GM12878 (cell line): ENCODE data around the gene DNAJB5. TPM values are rescaled to one million over a fixed set of nuclear protein-coding genes. Genes with fewer than 3 reads are reported as not detected.

Source experiments
- ATAC-seq: fragments of 200-7000 bp; cut with Tn5 transposase; 3 replicates; pipeline ENCODE4 v1.9.1; 2020; ENCODE audit warnings: mild to moderate bottlenecking, moderate library complexity
- BruUV-seq: library from RNA; stranded (reverse); fragments of 400-500 nt; replicated peaks from 2 replicates; lab custom pipeline; 2021; lab: Mats Ljungman, UMichigan
- CTCF ChIA-PET: fragments of 300-600 bp; sonication (Branson Sonifier 250); formaldehyde crosslinking; extraction: SDS; loops from one replicate; lab custom pipeline; 2021; ENCODE audit warnings: inconsistent platforms; lab: Yijun Ruan, JAX
- POLR2A ChIA-PET: fragments of 350-600 bp; formaldehyde crosslinking; extraction: SDS; loops from one replicate; lab custom pipeline; 2021; ENCODE audit warnings: inconsistent platforms; lab: Charles Lee
- RAD21 ChIA-PET: fragments of 300-600 bp; sonication (Branson Sonifier 250); formaldehyde crosslinking; loops from one replicate; lab custom pipeline; 2023; ENCODE audit warnings: antibody characterized with exemption; ENCODE audit not compliant: unreplicated experiment; lab: Charles Lee
- SMC1A ChIA-PET: fragments of 300-600 bp; sonication (Branson Sonifier 250); formaldehyde crosslinking; loops from one replicate; lab custom pipeline; 2023; ENCODE audit not compliant: unreplicated experiment, uncharacterized antibody; lab: Charles Lee
- DNase-seq: peaks from one replicate; pipeline ENCODE4 v3.0.0-alpha.2; 2011; ENCODE audit warnings: low read depth, low spot score
- FAIRE-seq: peaks from 3 replicates; lab custom pipeline; 2011; peaks lifted over from hg19 to GRCh38; lab: Jason Lieb, UNC
- H2AFZ ChIP-seq: 2 replicates; pipeline ENCODE4 v1.6.0; 2011; ENCODE audit warnings: low read depth, low read length, control low read depth; ENCODE audit not compliant: control insufficient read depth
- H3K27ac ChIP-seq: 2 replicates; pipeline ENCODE4 v1.5.1; 2011; ENCODE audit warnings: control low read depth; ENCODE audit not compliant: control insufficient read depth, insufficient read depth
- H3K27me3 ChIP-seq, 2 experiments: replicated peaks in 1 of 2; 2 replicates each; pipeline versions ENCODE4 v1.6.0 to v1.6.1; 2011; ENCODE audit warnings: low read length in 1 of 2; ENCODE audit not compliant: control insufficient read depth in 2 of 2, insufficient read depth in 2 of 2
- H3K36me3 ChIP-seq, 2 experiments: 2 replicates each; pipeline ENCODE4 v1.5.1; 2011; ENCODE audit warnings: low read length in 1 of 2; ENCODE audit not compliant: control insufficient read depth in 2 of 2, insufficient read depth in 2 of 2
- H3K4me1 ChIP-seq: 2 replicates; pipeline ENCODE4 v1.6.1; 2011; ENCODE audit warnings: mild to moderate bottlenecking, low read length, moderate library complexity, mixed read lengths; ENCODE audit not compliant: control insufficient read depth, insufficient read depth
- H3K4me2 ChIP-seq: 2 replicates; pipeline ENCODE4 v1.6.0; 2011; ENCODE audit warnings: control low read depth; ENCODE audit not compliant: control insufficient read depth, insufficient read depth
- H3K4me3 ChIP-seq: fragments of 200-600 bp; sonication (generic); 2 replicates; pipeline ENCODE4 v1.5.1; 2016
- H3K79me2 ChIP-seq: 2 replicates; pipeline ENCODE4 v1.6.0; 2011; ENCODE audit warnings: low read length; ENCODE audit not compliant: control insufficient read depth, insufficient read depth
- H3K9ac ChIP-seq: 2 replicates; pipeline ENCODE4 v1.8.0; 2011; ENCODE audit warnings: low read length, control low read depth, mixed read lengths; ENCODE audit not compliant: control insufficient read depth, insufficient read depth
- H3K9me3 ChIP-seq: replicated peaks from 3 replicates; pipeline ENCODE4 v1.5.1; 2011; ENCODE audit warnings: mild to moderate bottlenecking, low read length; ENCODE audit not compliant: control insufficient read depth, insufficient read depth
- H4K20me1 ChIP-seq: 2 replicates; pipeline ENCODE4 v1.6.0; 2011; ENCODE audit not compliant: control insufficient read depth, insufficient read depth
- BHLHE40 ChIP-seq, 2 experiments: fragments of 450-650 bp in 1 of 2; IDR thresholded peaks; 2 replicates each; pipeline ENCODE4 v1.6.1; 2011 to 2017; ENCODE audit warnings: low read depth in 2 of 2, borderline replicate concordance in 1 of 2, improper control_type of control experiment in 1 of 2, low read length in 1 of 2, mild to moderate bottlenecking in 1 of 2
- EED ChIP-seq: sonication (generic); IDR thresholded peaks from 2 replicates; pipeline ENCODE4 v1.6.1; 2016; ENCODE audit warnings: antibody characterized with exemption, low read depth
- HDAC6 ChIP-seq: fragments of 200-600 bp; sonication (generic); IDR thresholded peaks from one replicate; pipeline ENCODE4 v1.8.0; 2017; ENCODE audit warnings: antibody characterized with exemption; ENCODE audit not compliant: unreplicated experiment
- JUNB ChIP-seq: IDR thresholded peaks from 2 replicates; pipeline ENCODE4 v1.6.1; 2016; ENCODE audit warnings: antibody characterized with exemption, mild to moderate bottlenecking
- TCF7 ChIP-seq: IDR thresholded peaks from 2 replicates; pipeline ENCODE4 v1.6.1; 2014; ENCODE audit warnings: antibody characterized with exemption, borderline replicate concordance
- WGBS: methylation state at CpG from one replicate; pipeline ENCODE4 v1.1.6; 2016; ENCODE audit warnings: low lambda C conversion rate; ENCODE audit not compliant: insufficient replicate concordance, insufficient coverage; ENCODE audit errors: missing lambda C conversion rate; 5-methylcytosine and 5-hydroxymethylcytosine counted together
- in situ Hi-C: fragments of 300-500 bp; cut with MboI; formaldehyde crosslinking; loops from 9 replicates; pipeline ENCODE4 v1.14.3; 2018; ENCODE audit warnings: mixed read lengths
- intact Hi-C: fragments of 100-400 bp; cut with micrococcal nuclease; formaldehyde crosslinking; loops from one replicate; pipeline ENCODE4 v1.14.2; 2022; ENCODE audit not compliant: unreplicated experiment
- polyA plus RNA-seq, 11 experiments: library from polyadenylated mRNA; depleted of rRNA in 4 of 11; unstranded in 6 of 11; stranded (reverse) in 5 of 11; fragments of >200 nt; fragmentation: Nextera tagmentation in 4 of 11; fragmentation: Illumina TruSeq in 1 of 11; extraction: Ambion mirVana in 4 of 11; extraction: Trizol in 1 of 11; gene quantifications; 1 replicate in 1 of 11; 2 replicates in 10 of 11; pipeline versions ENCODE4 v1.2.1 to v1.2.3, GENCODE V29; 2011 to 2016; ENCODE audit warnings: inconsistent platforms in 2 of 11, missing spikeins in 2 of 11, low read depth in 1 of 11
- total RNA-seq, 4 experiments: library from RNA; depleted of rRNA in 3 of 4; stranded (reverse); fragments of >200 nt in 3 of 4; fragmentation: Illumina TruSeq in 1 of 4; extraction: Trizol in 1 of 4; gene quantifications; 2 replicates each; pipeline versions ENCODE4 v1.2.1 to v1.2.3, GENCODE V29; 2013 to 2021

Gene DNAJB5
- total and polyA plus RNA-seq, 10 of the 15 experiments (the other 5 are each of a cell fraction or from before 2014, with no cell fraction given) = 0.92 to 13.3 (median 6.8) TPM

- POLR2A ChIA-PET = interaction anchor here (3.6 kb wide), 1 partner anchor 79 kb away, joined by 18 read pairs; the partner anchor contains the start of gene VCP
- Histone ChIP-seq H3K4me2 (peak overlapping the region; percentile 38; the same call in 1 of the 2 replicates), H3K27me3 (no peaks in the 10 kb centered on the region), H2AFZ (peak overlapping the region; percentile 41; the same call in 1 of the 2 replicates), H3K27ac (peak overlapping the region; percentile 53), H3K36me3 (0 out of 4 replicates have a peak, but pooled peaks cover 0 to 2% of the 10 kb centered on the region in 2 experiments), H3K9me3 (no peaks in the 10 kb centered on the region), H3K79me2 (no peaks in the 10 kb centered on the region), H3K9ac (no peak overlapping the region), H4K20me1 (no peaks in the 10 kb centered on the region), H3K4me1 (peaks cover 35% of the 10 kb centered on the region), H3K4me3 (no peak overlapping the region)
- RAD21 ChIA-PET = interaction anchor here (0.6 to 4.7 kb wide), 4 partner anchors 10 to 79 kb away, joined by 3 to 35 read pairs (median 4); no protein-coding TSS in a partner anchor
- 70% methylated on average over 16 of the region's 16 CpGs for WGBS
- CTCF ChIA-PET = interaction anchor here (0.7 to 7.4 kb wide), 4 partner anchors 59 to 104 kb away, joined by 3 to 63 read pairs (median 32); a partner anchor contains a TSS
- SMC1A ChIA-PET = interaction anchor here (4.5 kb wide), 1 partner anchor 59 kb away, joined by 33 read pairs; no protein-coding TSS in a partner anchor
- in situ Hi-C loops (no loop called here), intact Hi-C loops (no loop called here)
- no TSS peak for BruUV-seq
- FAIRE-seq (no peak), DNase-seq (no peak), ATAC-seq (no peak)
- peak; percentile 53 for TF ChIP-seq JUNB
- TF ChIP-seq EED = peak; percentile 60
- TF ChIP-seq HDAC6 = no peak
- TF ChIP-seq BHLHE40 (IDR thresholded peaks at IDR 0.05; ENCODE audit: borderline replicate concordance in 1 of 2, low read depth in 2 of 2, low read length in 1 of 2) = peak; percentile 19 to 27; a peak in 1 of 4 replicates
- TF ChIP-seq TCF7 = no peak
Measured at GRCh38 chr9:34992376-34992951, 2.9 kb downstream of the DNAJB5 start.
